ENCODE results near the gene PLA2G2D.

PLA2G2D gene

GRCh38 chr1:20083178-20083944 is 36.0 kb downstream of the PLA2G2D start:
- DNase-seq: no peak

GRCh38 chr1:20082772-20083171 is 36.6 kb downstream of the PLA2G2D start:
- no peak for DNase-seq

DNA sequence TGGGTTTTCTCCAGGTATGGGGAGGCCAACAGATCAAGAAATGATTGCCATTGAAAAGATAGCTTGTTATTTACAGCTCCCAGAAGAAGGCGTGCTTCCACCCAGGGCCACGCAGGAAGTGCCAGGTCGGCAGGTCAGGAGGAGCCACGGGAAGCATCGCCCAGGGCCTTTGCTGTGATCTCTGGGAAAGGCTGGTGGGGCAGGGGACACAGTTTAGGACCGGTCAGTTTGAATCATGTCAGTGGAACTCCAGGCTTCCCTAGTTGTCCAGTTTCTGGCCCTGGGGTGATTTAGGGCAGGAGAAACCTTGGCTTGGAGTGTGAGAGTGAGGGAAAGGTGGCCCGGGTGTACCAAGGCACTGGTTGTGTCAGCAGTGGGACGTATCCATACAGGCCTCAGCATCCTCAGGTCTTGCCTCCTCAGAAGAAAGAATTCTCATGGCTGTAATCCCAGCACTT is 38.0 kb downstream of the PLA2G2D start:
- DNase-seq: no peak

GRCh38 chr1:20080441-20081352 is 38.6 kb downstream of the PLA2G2D start:
- no peak for DNase-seq

DNA sequence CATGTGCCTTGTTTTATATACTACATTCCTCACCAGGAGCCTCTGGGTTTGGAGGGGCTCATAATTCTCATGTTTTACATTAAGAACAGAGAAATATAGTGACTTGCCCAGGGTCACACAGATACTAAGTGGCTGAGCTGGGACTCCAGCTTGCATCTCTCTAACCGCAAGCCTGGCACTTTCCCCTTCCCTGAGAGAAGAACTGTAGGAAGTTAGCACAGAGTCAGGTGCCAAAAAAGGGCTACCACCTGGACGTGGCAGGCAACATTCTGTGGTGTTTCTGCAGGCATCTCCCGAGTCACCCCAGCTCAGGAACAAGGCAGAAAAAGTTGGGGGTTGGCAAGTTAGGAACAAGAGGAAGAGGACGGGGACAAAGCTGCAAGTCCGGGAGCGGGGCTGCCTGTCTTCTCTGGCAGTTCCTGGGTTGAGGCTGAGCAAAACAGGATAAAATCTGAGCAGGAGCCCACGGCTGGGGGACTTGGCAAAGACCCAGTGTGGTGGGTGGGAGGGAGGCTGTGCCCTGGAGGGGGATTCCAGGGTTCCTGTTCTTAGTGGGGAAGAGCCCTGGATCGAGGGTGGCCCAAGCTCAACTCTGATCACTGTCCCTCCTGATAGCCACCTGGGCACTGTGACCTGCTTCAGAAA is 39.6 kb downstream of the PLA2G2D start:
- no peak for DNase-seq

- no peak for DNase-seq
Observed at GRCh38 chr1:20078711-20079110, 40.6 kb downstream of the PLA2G2D start.

GRCh38 chr1:20078171-20078651 is 41.1 kb downstream of the PLA2G2D start:
- no peak for DNase-seq

- no peak for DNase-seq
Observed at GRCh38 chr1:20076710-20077461, 42.5 kb downstream of the PLA2G2D start.

- no peak for DNase-seq
Observed at GRCh38 chr1:20076223-20076622, 43.1 kb downstream of the PLA2G2D start.

GRCh38 chr1:20075345-20075744 is 44.0 kb downstream of the PLA2G2D start:
- no peak for DNase-seq

- DNase-seq: no peak
Observed at GRCh38 chr1:20074725-20075171, 44.6 kb downstream of the PLA2G2D start.

DNA sequence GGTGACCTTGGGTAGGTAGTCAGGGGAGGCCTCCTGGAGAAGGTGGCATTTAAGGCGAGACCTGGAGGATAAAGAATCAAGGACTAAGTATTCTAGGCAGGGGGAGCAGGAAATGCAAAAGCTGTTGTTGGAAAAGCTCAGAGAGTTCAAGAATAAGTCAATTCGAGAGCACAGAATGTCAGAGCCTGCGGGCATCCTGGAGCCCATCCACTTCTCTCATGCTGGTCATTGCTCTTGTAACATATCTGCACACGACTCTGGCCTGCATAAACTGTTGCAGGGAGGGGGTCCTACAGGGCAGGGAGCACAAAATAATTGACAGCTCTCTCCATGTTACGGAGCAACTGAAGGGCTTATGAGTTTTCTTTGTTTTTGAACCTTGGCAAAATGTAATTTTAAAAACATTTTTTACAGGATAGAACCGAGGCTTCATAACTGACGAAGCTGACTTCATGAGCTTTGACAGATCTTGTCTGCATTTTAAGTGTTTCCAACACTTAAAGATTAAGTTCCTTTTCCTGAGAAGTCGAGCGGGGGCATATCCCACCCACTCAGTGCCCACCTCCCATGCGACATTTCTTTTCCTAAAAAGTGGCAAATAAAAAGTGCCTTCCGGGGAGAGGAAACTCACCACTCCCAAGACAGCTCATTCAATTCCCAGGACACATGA is 45.1 kb downstream of the PLA2G2D start:
- no peak for DNase-seq

- DNase-seq: no peak
Observed at GRCh38 chr1:20073256-20073655, 46.1 kb downstream of the PLA2G2D start.

DNA sequence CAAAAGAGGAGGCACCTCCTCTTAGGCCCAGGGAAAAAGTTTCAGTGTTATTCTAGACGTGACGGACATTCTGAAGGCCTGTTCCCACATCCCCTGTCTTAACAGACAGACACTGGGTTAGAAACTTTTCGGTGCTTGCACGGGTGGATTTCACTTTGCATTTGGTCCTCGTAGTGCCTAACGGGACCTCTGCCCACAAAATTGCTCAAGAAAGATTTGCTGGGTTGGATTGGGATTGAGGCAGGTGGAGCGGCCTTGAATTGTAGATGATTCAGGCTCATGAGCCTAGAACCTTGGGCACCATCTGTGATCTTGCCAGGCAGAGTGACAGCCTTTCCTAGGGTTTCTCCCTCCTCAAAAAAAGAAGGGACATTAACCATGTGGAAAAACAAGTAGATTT is 46.6 kb downstream of the PLA2G2D start:
- no peak for DNase-seq

- no peak for DNase-seq
Observed at GRCh38 chr1:20071416-20071815, 47.9 kb downstream of the PLA2G2D start.

GRCh38 chr1:20070357-20070756 is 49.0 kb downstream of the PLA2G2D start:
- no peak for DNase-seq

- DNase-seq: no peak
Observed at GRCh38 chr1:20069874-20070273, 49.5 kb downstream of the PLA2G2D start, which contains the start of gene PLA2G5. Gene PLA2G5, plus strand, starts transcription at chr1:20070194. Its CDS starts 14,637 bp downstream, at chr1:20084831.

DNA sequence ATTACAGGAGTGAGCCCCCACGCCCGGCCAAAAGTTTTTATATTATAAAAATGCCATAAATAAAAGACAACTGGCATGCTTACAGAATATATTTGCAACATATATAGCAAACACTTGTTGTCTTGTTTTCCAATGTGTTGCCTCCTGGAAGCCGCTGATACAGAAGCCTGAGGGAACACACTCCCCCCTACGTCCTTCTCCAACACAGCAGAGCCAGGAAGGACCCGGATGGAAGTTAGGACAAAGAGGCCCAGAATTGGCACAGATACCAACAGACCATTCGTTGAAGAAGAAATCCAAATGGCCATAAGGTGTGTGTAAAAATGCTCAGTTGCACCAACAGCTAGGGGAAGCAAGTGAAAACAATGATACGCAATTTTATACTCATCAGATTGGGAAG is 50.6 kb downstream of the PLA2G2D start:
- DNase-seq: no peak

GRCh38 chr1:20063861-20064292 is 55.5 kb downstream of the PLA2G2D start:
- DNase-seq: no peak
